GM12892 (cell line): ENCODE data around the gene SNORC.

ENCODE experiments used
- POLR2A ChIP-seq: IDR thresholded peaks from 2 replicates; pipeline ENCODE4 v1.6.1; 2011; ENCODE audit warnings: low read depth, low read length, control low read depth
- POLR2AphosphoS5 ChIP-seq: IDR thresholded peaks from 2 replicates; pipeline ENCODE4 v1.6.1; 2011; ENCODE audit warnings: low read depth, low read length, control low read depth
- TAF1 ChIP-seq: IDR thresholded peaks from 2 replicates; pipeline ENCODE4 v1.6.1; 2011; ENCODE audit warnings: low read depth, mild to moderate bottlenecking, control low read depth, low read length, borderline replicate concordance

DNA sequence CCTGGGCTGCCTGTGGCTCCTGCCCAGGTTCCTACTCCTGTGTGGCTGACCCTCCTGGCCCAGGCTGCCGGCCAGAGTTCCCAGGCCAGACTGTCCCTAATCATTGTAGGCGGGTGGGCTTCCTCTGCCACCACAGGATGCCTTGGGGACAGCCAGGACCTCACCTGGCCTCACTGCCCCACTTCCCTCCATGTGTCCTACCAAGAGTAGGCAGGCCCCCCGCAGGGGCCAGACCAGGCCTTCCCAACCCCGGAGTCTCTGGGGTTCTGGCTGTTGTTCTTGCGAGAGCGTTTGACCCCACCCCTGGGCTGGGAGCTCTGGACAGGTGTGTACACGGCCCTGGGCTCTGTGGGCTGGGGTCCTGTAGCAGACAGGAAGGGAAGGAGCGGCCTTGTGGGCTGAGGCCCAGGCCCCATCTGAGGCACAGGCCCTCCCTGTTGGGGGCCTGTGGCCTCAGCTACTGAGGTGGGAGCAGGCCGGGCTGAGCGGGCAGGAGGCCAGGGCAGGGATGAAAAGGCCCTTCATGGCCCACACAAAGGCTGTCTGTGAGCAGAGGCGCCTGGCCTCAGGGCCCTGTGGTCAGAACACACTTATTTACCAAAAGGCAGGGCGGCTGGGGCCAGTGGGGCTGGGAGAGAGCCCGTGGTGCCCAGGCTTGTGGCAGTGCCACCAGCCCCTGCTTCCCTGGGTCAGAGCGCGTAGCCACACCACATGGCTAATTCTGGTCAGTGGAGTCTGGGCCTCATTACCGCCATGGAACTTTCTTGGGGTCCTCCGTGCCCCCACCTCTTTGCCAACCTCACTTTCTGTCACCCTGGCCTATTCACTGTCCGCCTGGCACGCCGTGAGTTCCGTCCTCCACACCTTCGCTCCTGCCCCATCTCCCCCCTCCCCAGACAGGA is 2.0 kb downstream of the SNORC start:
- TF ChIP-seq POLR2AphosphoS5 (no peak), POLR2A (no peak), TAF1 (no peak)
